Measurements from ENCODE around the gene COL20A1. TPM values are rescaled to one million over a fixed set of nuclear protein-coding genes. Genes with fewer than 3 reads are reported as not detected.

Gene COL20A1
- polyA plus RNA-seq, 4 donors = 0.09 to 1.7 TPM; not detected in 2

GRCh38 chr20:63278661-63279060, 14.3 kb upstream of the COL20A1 start:
- Histone ChIP-seq H3K36me3 (ENCODE audit: control insufficient read depth in 3 of 3, insufficient read depth in 2 of 3, low read depth in 1 of 3, low read length in 3 of 3) (peaks cover 11 to 89% (median 11%) of the 10 kb centered on the region in 3 donors), H3K27me3 (ENCODE audit: control insufficient read depth in 3 of 3, insufficient read depth in 3 of 3, low read length in 3 of 3) (no peaks in the 10 kb centered on the region), H3K4me1 (ENCODE audit: control insufficient read depth in 3 of 3, insufficient read depth in 2 of 3, low read depth in 1 of 3, low read length in 2 of 3) (peaks cover 0 to 6% (median 4%) of the 10 kb centered on the region in 3 donors), H3K9me3 (ENCODE audit: control insufficient read depth in 2 of 2, insufficient read depth in 1 of 2, low read depth in 1 of 2, low read length in 1 of 2) (no peaks in the 10 kb centered on the region), H3K4me3 (ENCODE audit: low read depth in 1 of 3, low read length in 3 of 3) (no peak overlapping the region), H3K27ac (ENCODE audit: low read depth in 1 of 3, low read length in 2 of 3) (no peak overlapping the region)
- 85 to 90% (median 86%) methylated on average over 17 of the region's 17 CpGs for WGBS, 3 donors
- FAIRE-seq (no peak), DNase-seq (no peak)

DNA sequence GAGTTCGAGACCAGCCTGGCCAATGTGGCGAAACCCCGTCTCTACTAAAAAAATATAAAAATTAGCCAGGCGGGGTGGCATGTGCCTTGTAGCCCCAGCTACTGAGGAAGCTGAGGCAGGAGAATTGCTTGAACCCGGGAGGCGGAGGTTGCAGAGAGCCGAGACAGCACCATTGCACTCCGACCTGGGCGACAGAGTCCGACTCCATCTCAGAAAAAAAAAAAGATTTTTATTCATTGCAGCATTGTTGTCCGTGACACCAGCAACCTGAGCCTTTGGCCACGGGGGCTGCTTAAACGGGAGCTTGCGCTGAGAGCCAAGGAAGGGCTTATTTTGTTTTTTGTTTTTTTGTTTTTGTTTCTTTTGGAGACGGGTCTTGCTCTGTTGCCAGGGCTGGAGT, 13.1 kb upstream of the COL20A1 start:
- Histone ChIP-seq H3K27me3 (ENCODE audit: control insufficient read depth in 3 of 3, insufficient read depth in 3 of 3, low read length in 3 of 3) (no peaks in the 10 kb centered on the region), H3K4me1 (ENCODE audit: control insufficient read depth in 3 of 3, insufficient read depth in 2 of 3, low read depth in 1 of 3, low read length in 2 of 3) (no peaks in the 10 kb centered on the region), H3K36me3 (ENCODE audit: control insufficient read depth in 3 of 3, insufficient read depth in 2 of 3, low read depth in 1 of 3, low read length in 3 of 3) (peaks cover 11 to 97% (median 12%) of the 10 kb centered on the region in 3 donors), H3K9me3 (ENCODE audit: control insufficient read depth in 2 of 2, insufficient read depth in 1 of 2, low read depth in 1 of 2, low read length in 1 of 2) (no peaks in the 10 kb centered on the region), H3K4me3 (ENCODE audit: low read depth in 1 of 3, low read length in 3 of 3) (no peak overlapping the region), H3K27ac (ENCODE audit: low read depth in 1 of 3, low read length in 2 of 3) (no peak overlapping the region)
- no peak for DNase-seq
- FAIRE-seq = no peak
- 93 to 94% (median 94%) methylated on average over 15 of the region's 15 CpGs for WGBS, 3 donors

- no peaks in the 10 kb centered on the region for H3K4me1 ChIP-seq (ENCODE audit: control insufficient read depth in 3 of 3, insufficient read depth in 2 of 3, low read depth in 1 of 3, low read length in 2 of 3)
- no peaks in the 10 kb centered on the region for H3K9me3 ChIP-seq (ENCODE audit: control insufficient read depth in 2 of 2, insufficient read depth in 1 of 2, low read depth in 1 of 2, low read length in 1 of 2)
- no peak for FAIRE-seq
- no peak for DNase-seq
- WGBS, 3 donors = 96 to 98% (median 98%) methylated on average over 6 of the region's 6 CpGs
- H3K4me3 ChIP-seq (ENCODE audit: low read depth in 1 of 3, low read length in 3 of 3) = no peak overlapping the region
- peaks cover 11 to 99% (median 11%) of the 10 kb centered on the region in 3 donors for H3K36me3 ChIP-seq (ENCODE audit: control insufficient read depth in 3 of 3, insufficient read depth in 2 of 3, low read depth in 1 of 3, low read length in 3 of 3)
- H3K27ac ChIP-seq (ENCODE audit: low read depth in 1 of 3, low read length in 2 of 3) = no peak overlapping the region
- H3K27me3 ChIP-seq (ENCODE audit: control insufficient read depth in 3 of 3, insufficient read depth in 3 of 3, low read length in 3 of 3) = no peaks in the 10 kb centered on the region
These were observed 12.6 kb upstream of the COL20A1 start for GRCh38 chr20:63280371-63280770.

- 79 to 82% (median 82%) methylated on average over 16 to 19 of the region's 19 CpGs for WGBS, 3 donors
- DNase-seq (no peak), FAIRE-seq (no peak)
- Histone ChIP-seq H3K27ac (ENCODE audit: low read depth in 1 of 3, low read length in 2 of 3) (no peak overlapping the region), H3K27me3 (ENCODE audit: control insufficient read depth in 3 of 3, insufficient read depth in 3 of 3, low read length in 3 of 3) (no peaks in the 10 kb centered on the region), H3K36me3 (ENCODE audit: control insufficient read depth in 3 of 3, insufficient read depth in 2 of 3, low read depth in 1 of 3, low read length in 3 of 3) (peaks cover 10 to 99% (median 11%) of the 10 kb centered on the region in 3 donors), H3K9me3 (ENCODE audit: control insufficient read depth in 2 of 2, insufficient read depth in 1 of 2, low read depth in 1 of 2, low read length in 1 of 2) (no peaks in the 10 kb centered on the region), H3K4me1 (ENCODE audit: control insufficient read depth in 3 of 3, insufficient read depth in 2 of 3, low read depth in 1 of 3, low read length in 2 of 3) (no peaks in the 10 kb centered on the region), H3K4me3 (ENCODE audit: low read depth in 1 of 3, low read length in 3 of 3) (no peak overlapping the region)
These were observed 11.9 kb upstream of the COL20A1 start for GRCh38 chr20:63280929-63281545.

- FAIRE-seq (no peak), DNase-seq (no peak)
- H3K27me3 ChIP-seq (ENCODE audit: control insufficient read depth in 3 of 3, insufficient read depth in 3 of 3, low read length in 3 of 3) = no peaks in the 10 kb centered on the region
- H3K36me3 ChIP-seq (ENCODE audit: control insufficient read depth in 3 of 3, insufficient read depth in 2 of 3, low read depth in 1 of 3, low read length in 3 of 3) = peaks cover 10 to 97% (median 11%) of the 10 kb centered on the region in 3 donors
- no peaks in the 10 kb centered on the region for H3K4me1 ChIP-seq (ENCODE audit: control insufficient read depth in 3 of 3, insufficient read depth in 2 of 3, low read depth in 1 of 3, low read length in 2 of 3)
- no peak overlapping the region for H3K4me3 ChIP-seq (ENCODE audit: low read depth in 1 of 3, low read length in 3 of 3)
- WGBS, 3 donors = 93 to 96% (median 95%) methylated on average over 30 to 38 of the region's 38 CpGs
- no peaks in the 10 kb centered on the region for H3K9me3 ChIP-seq (ENCODE audit: control insufficient read depth in 2 of 2, insufficient read depth in 1 of 2, low read depth in 1 of 2, low read length in 1 of 2)
- no peak overlapping the region for H3K27ac ChIP-seq (ENCODE audit: low read depth in 1 of 3, low read length in 2 of 3)
These were observed 11.0 kb upstream of the COL20A1 start for GRCh38 chr20:63281742-63282665.

GRCh38 chr20:63282946-63283345, 10.0 kb upstream of the COL20A1 start:
- WGBS, 3 donors = 92 to 95% (median 92%) methylated on average over 17 of the region's 17 CpGs
- no peak for DNase-seq
- FAIRE-seq = no peak
- Histone ChIP-seq H3K9me3 (ENCODE audit: control insufficient read depth in 2 of 2, insufficient read depth in 1 of 2, low read depth in 1 of 2, low read length in 1 of 2) (no peaks in the 10 kb centered on the region), H3K4me3 (ENCODE audit: low read depth in 1 of 3, low read length in 3 of 3) (no peak overlapping the region), H3K36me3 (ENCODE audit: control insufficient read depth in 3 of 3, insufficient read depth in 2 of 3, low read depth in 1 of 3, low read length in 3 of 3) (peaks cover 7 to 96% (median 10%) of the 10 kb centered on the region in 3 donors), H3K27me3 (ENCODE audit: control insufficient read depth in 3 of 3, insufficient read depth in 3 of 3, low read length in 3 of 3) (no peaks in the 10 kb centered on the region), H3K4me1 (ENCODE audit: control insufficient read depth in 3 of 3, insufficient read depth in 2 of 3, low read depth in 1 of 3, low read length in 2 of 3) (no peaks in the 10 kb centered on the region), H3K27ac (ENCODE audit: low read depth in 1 of 3, low read length in 2 of 3) (no peak overlapping the region)

DNA sequence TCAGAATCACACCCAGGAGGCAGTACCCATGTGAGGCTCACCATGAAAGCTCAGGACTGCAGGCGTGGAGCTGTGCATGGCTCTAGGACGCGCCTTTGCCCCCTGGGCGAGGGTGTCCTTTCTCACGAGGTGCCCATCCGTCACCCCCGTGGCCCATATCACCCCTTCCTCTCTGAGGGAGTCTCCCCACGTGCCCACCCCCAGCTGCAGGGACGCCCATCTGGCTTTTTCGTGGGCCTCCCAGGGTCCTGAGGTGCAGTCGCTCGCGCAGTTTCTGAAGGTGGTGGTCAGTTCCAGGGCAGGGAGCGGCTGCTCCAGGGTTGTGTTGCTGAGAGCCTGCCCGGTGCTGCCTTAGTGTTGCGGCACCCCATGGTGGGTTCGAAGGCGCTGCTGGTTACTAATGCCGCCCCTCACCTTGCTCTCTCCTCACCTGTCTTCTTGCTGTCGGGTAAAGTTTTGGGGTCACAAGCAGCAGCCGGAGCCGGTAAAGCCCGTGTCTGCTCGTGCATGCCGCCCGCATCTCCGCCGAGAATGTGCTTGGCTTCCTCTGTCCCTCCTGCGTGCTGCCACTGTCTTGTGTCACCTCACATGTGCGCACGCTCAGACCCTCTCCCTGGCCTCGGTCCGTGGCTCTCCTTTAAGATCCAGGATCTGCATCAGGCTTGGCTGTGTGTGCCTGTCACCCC, 9.4 kb upstream of the COL20A1 start:
- DNase-seq (no peak), FAIRE-seq (no peak)
- no peaks in the 10 kb centered on the region for H3K4me1 ChIP-seq (ENCODE audit: control insufficient read depth in 3 of 3, insufficient read depth in 2 of 3, low read depth in 1 of 3, low read length in 2 of 3)
- H3K36me3 ChIP-seq (ENCODE audit: control insufficient read depth in 3 of 3, insufficient read depth in 2 of 3, low read depth in 1 of 3, low read length in 3 of 3) = peaks cover 7 to 96% (median 10%) of the 10 kb centered on the region in 3 donors
- 86 to 92% (median 90%) methylated on average over 28 to 33 of the region's 33 CpGs for WGBS, 3 donors
- H3K9me3 ChIP-seq (ENCODE audit: control insufficient read depth in 2 of 2, insufficient read depth in 1 of 2, low read depth in 1 of 2, low read length in 1 of 2) = no peaks in the 10 kb centered on the region
- H3K27me3 ChIP-seq (ENCODE audit: control insufficient read depth in 3 of 3, insufficient read depth in 3 of 3, low read length in 3 of 3) = no peaks in the 10 kb centered on the region
- H3K4me3 ChIP-seq (ENCODE audit: low read depth in 1 of 3, low read length in 3 of 3) = no peak overlapping the region
- H3K27ac ChIP-seq (ENCODE audit: low read depth in 1 of 3, low read length in 2 of 3) = no peak overlapping the region

GRCh38 chr20:63284083-63284440, 8.9 kb upstream of the COL20A1 start:
- FAIRE-seq (no peak), DNase-seq (peak; percentile 57 to 58)
- Histone ChIP-seq H3K27me3 (ENCODE audit: control insufficient read depth in 3 of 3, insufficient read depth in 3 of 3, low read length in 3 of 3) (no peaks in the 10 kb centered on the region), H3K4me3 (ENCODE audit: low read depth in 1 of 3, low read length in 3 of 3) (no peak overlapping the region), H3K27ac (ENCODE audit: low read depth in 1 of 3, low read length in 2 of 3) (peak overlapping the region in 2 of 3 donors; percentile 1 to 7), H3K36me3 (ENCODE audit: control insufficient read depth in 3 of 3, insufficient read depth in 2 of 3, low read depth in 1 of 3, low read length in 3 of 3) (peaks cover 7 to 96% (median 10%) of the 10 kb centered on the region in 3 donors), H3K4me1 (ENCODE audit: control insufficient read depth in 3 of 3, insufficient read depth in 2 of 3, low read depth in 1 of 3, low read length in 2 of 3) (no peaks in the 10 kb centered on the region), H3K9me3 (ENCODE audit: control insufficient read depth in 2 of 2, insufficient read depth in 1 of 2, low read depth in 1 of 2, low read length in 1 of 2) (no peaks in the 10 kb centered on the region)
- WGBS, 3 donors = 29 to 66% (median 45%) methylated on average over 13 to 14 of the region's 14 CpGs
